ENCODE data around the gene SEZ6.

The SEZ6 gene

GRCh38 chr17:29024316-29024952 is 18.6 kb upstream of the SEZ6 start:
- Histone ChIP-seq H3K27ac (ENCODE audit: extremely low read depth, low read depth, low read length) (no peak overlapping the region), H3K9me3 (ENCODE audit: control insufficient read depth, insufficient read depth, low read depth, low read length) (no peaks in the 10 kb centered on the region), H3K36me3 (ENCODE audit: control insufficient read depth in 2 of 2, insufficient read depth in 1 of 2, low read length in 2 of 2) (no peaks in the 10 kb centered on the region), H3K4me3 (ENCODE audit: low read depth, low read length) (no peak overlapping the region), H3K4me1 (ENCODE audit: control insufficient read depth, insufficient read depth, low read length) (no peaks in the 10 kb centered on the region)
- POLR2A ChIA-PET = no interaction called here
- CTCF ChIA-PET = interaction anchor here (0.7 to 1.0 kb wide), 4 partner anchors 59 to 298 kb away, joined by 4 to 5 read pairs (median 4); no protein-coding TSS in a partner anchor
- peak; percentile 64 for TF ChIP-seq ZIC2 (tag by site-specific recombination; IDR thresholded peaks at IDR 0.05)
- TF ChIP-seq GLIS1 (tag by site-specific recombination; IDR thresholded peaks at IDR 0.05) = peak; percentile 69
- no peak for TF ChIP-seq ZSCAN16 (tag by site-specific recombination; IDR thresholded peaks at IDR 0.05)

GRCh38 chr17:29022074-29022473 is 16.2 kb upstream of the SEZ6 start:
- H3K9me3 ChIP-seq (ENCODE audit: control insufficient read depth, insufficient read depth, low read depth, low read length) = no peaks in the 10 kb centered on the region
- no peak overlapping the region for H3K4me3 ChIP-seq (ENCODE audit: low read depth, low read length)
- no peak overlapping the region for H3K27ac ChIP-seq (ENCODE audit: extremely low read depth, low read depth, low read length)
- H3K36me3 ChIP-seq (ENCODE audit: control insufficient read depth in 2 of 2, insufficient read depth in 1 of 2, low read length in 2 of 2) = no peaks in the 10 kb centered on the region
- ChIA-PET POLR2A (no interaction called here), CTCF (no interaction called here)
- TF ChIP-seq ZNF645 (tag by site-specific recombination; IDR thresholded peaks at IDR 0.05) (no peak), SP7 (tag by site-specific recombination; IDR thresholded peaks at IDR 0.05) (no peak), ZXDB (tag by site-specific recombination; IDR thresholded peaks at IDR 0.05) (no peak), KLF7 (tag by site-specific recombination; IDR thresholded peaks at IDR 0.05; ENCODE audit: borderline replicate concordance) (no peak), ZNF146 (tag by site-specific recombination; IDR thresholded peaks at IDR 0.05) (no peak), MZF1 (tag by site-specific recombination; IDR thresholded peaks at IDR 0.05; ENCODE audit: borderline replicate concordance) (no peak), TCF7L2 (IDR thresholded peaks at IDR 0.05; ENCODE audit: borderline replicate concordance, low read depth, low read length) (no peak), ZNF596 (tag by site-specific recombination; IDR thresholded peaks at IDR 0.05) (no peak), ZBTB21 (tag by site-specific recombination; IDR thresholded peaks at IDR 0.05) (no peak), ZBTB8A (tag by site-specific recombination; IDR thresholded peaks at IDR 0.05) (no peak), MYNN (tag by site-specific recombination; IDR thresholded peaks at IDR 0.05; ENCODE audit: borderline replicate concordance) (no peak), SP3 (tag by site-specific recombination; IDR thresholded peaks at IDR 0.05) (no peak), ZNF133 (tag by site-specific recombination; IDR thresholded peaks at IDR 0.05) (no peak), ZNF624 (tag by site-specific recombination; IDR thresholded peaks at IDR 0.05) (no peak), ZNF514 (tag by site-specific recombination; IDR thresholded peaks at IDR 0.05) (no peak), ZFP3 (tag by site-specific recombination; IDR thresholded peaks at IDR 0.05; ENCODE audit: low read depth) (no peak)
- no peaks in the 10 kb centered on the region for H3K4me1 ChIP-seq (ENCODE audit: control insufficient read depth, insufficient read depth, low read length)

- Histone ChIP-seq H3K9me3 (ENCODE audit: control insufficient read depth, insufficient read depth, low read depth, low read length) (no peaks in the 10 kb centered on the region), H3K4me1 (ENCODE audit: control insufficient read depth, insufficient read depth, low read length) (no peaks in the 10 kb centered on the region), H3K27ac (ENCODE audit: extremely low read depth, low read depth, low read length) (no peak overlapping the region), H3K36me3 (ENCODE audit: control insufficient read depth in 2 of 2, insufficient read depth in 1 of 2, low read length in 2 of 2) (no peaks in the 10 kb centered on the region), H3K4me3 (ENCODE audit: low read depth, low read length) (no peak overlapping the region)
- ChIA-PET CTCF (no interaction called here), POLR2A (no interaction called here)
- TF ChIP-seq ZNF501 (tag by site-specific recombination; IDR thresholded peaks at IDR 0.05) (no peak), ZBTB17 (tag by site-specific recombination; IDR thresholded peaks at IDR 0.05) (0 out of 2 replicates have a peak, but pooled peaks have one; percentile 27)
Measured at GRCh38 chr17:29021226-29021625, 15.4 kb upstream of the SEZ6 start.
